Activated CD4-positive, alpha-beta T cell treated with anti-CD3 and anti-CD28 coated beads, Interleukin-2, amount 50 U/mL, for 48 hours (primary cell): ENCODE results near the gene USP6NL.

Source experiments
- DNase-seq, 2 experiments: peaks; one replicate each; pipeline ENCODE4 v3.0.0-alpha.2; 2020

USP6NL gene

DNA sequence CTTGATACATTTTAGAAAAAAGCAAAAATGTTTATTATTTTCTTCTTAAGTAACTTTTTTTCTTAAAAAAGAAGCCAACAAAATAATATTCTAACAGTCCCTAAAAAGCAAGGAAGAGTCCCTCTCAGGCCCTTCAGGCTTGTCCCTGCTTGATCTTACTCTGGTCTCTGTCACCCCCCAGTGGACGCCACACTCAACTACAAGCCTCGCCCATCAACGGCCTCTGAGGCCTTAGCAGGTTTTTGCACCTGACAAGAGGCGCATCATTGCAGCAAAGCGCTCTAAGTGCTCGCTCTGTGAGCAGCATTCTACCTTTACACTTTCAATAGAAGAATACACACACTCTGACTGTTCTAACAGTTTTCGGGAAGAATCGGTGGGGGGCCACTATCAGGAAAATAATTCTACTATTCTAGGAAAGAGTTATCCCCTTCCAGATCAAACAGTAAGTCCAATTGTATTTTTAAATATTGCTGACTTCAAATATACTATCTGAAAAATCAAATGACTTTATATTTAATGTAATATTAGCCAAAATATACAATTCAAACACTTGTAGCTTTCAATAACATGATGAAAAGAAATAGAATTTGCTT, 139.2 kb downstream of the USP6NL start:
- peak; percentile 77 to 80 for DNase-seq

DNA sequence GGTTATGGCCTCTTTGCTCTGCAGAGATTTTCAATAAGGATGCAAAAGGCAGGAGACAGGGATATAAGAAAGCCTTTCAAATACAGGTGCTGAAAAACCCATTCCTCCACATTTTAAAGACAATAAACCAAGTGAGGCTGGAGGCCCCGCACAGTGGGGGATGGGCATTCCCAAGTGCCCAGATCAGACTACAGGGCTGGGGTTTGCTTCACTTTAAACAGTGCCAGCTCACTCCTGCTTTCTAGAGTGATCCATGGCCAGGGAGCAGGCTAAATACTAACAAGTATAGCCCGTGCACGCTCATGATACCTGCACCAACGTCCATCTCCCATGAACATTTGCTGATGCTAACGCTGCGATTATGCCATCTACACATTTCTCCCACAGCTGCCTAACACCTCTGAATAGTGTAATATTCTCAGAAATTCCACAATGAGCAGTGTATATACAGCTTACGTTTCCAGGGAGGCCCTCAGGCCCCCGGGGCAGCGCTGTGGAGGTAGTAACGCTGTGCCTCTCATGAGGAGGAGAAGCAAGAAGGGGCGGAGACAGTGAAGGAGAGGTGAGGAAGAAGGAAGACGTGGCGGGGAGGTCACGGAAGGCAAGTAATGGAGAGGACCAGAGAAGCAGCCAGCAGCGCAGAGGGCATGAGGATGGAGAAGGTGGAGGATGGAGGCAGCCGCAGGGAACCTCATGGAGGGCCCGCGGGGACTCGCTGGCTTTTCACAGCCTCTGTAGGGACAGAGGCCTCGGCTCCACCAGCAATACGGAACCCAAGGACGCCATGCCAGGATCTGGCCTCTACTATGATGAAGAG, 141.7 kb downstream of the USP6NL start:
- no peak for DNase-seq

DNA sequence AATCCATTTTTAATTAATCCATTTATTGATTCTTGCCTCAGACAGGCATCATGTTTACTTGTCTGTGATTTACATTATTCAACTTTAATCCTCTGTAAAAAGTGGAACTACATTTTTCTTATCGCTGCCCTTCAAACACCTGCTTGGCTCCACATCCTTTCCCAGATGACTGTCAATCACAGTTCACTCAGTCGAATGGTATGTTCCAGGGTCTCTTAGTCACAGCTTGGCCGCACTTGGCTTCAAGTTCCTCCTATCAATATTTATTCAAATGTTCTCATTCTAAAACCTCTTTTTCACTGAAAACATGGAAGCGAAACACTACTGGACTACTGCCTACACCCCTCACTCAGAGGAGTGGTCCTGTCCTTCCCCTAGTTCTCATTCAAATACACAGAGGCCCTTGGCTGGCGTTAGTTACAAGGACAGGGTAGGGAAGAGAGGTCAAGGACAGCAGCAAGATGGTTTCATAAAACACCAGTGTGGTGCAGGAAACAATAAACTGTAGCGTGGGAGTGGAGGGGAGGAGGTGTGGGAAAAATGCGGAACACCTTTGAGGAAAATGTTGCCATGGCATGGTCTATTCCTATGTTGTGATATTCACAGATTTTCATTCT, 143.2 kb downstream of the USP6NL start:
- DNase-seq = no peak

DNA sequence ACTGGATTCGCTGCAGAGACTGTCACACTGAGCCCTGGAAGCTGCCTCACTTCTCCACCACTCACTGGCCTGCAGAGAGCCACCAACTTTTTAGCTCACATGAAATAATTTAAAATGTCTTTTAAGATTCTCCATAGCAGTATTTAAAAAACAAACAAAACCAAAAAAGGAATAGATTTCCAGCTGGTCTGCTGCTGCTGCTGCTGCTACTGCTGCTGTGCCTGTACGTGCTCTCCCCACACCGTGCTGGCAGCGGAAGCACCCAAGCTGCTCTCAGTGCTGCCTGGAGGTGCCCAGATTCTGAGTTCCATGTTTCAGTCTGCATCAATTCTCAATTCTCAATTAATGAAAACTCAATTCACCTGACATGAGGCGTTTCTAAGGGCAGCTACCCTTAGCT, 146.0 kb downstream of the USP6NL start:
- DNase-seq = no peak

DNA sequence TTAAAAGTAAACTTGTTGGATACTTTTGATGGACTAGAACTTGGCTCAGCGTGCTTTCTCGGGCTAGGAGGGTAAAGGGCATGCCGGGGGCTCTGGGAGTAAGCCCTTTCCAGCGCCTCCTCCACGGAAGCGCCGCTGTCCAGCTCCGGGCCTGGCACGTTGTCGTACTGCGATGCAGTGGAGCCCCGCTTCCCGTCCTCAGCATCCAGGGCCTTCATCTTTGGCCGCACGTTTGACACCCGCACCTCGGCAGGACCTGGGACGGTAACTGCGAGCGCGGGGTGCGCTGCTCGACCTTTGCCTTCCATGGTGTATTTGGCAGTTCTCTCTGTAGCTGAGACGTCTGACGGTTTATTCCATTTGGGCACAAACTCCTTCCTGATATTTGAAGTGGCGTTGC, 148.3 kb downstream of the USP6NL start:
- no peak for DNase-seq

DNA sequence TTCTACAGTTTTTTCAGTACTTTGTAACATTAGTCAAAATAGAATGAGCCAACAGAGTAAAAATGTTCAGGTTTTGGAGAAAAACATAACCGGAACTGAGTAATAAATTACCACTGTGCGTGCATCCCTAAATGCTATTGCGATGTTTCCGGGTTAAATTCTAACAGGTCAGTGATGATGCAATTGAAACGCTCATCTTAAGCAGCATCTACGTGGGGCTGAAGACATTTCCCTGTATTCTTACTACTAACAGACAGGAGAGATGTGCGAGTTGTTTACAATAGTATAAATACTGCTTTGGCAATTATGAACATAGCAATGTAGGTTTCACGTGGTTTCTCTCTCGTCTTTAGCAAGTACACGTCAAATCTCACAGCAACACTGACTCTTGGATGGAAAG, 149.4 kb downstream of the USP6NL start:
- no peak for DNase-seq

DNA sequence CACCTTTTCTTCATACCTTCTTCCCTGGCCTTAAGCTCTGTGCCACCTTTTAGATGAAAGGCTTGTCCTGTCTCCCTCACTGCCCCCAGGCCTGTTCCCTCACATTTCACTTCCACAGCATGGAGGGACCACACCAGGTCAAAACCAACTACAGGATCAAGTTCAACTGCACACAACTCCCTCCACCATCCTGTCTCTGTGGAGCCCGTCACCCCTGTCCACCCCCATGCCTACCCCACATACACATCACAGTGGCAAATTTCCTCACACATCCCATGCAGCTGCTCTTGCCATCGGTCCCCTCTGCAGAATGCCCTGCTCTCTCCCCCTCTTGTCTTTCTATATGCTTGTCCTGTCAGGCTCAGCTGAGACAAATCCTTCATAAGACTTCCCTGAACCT, 154.1 kb downstream of the USP6NL start:
- no peak for DNase-seq

DNA sequence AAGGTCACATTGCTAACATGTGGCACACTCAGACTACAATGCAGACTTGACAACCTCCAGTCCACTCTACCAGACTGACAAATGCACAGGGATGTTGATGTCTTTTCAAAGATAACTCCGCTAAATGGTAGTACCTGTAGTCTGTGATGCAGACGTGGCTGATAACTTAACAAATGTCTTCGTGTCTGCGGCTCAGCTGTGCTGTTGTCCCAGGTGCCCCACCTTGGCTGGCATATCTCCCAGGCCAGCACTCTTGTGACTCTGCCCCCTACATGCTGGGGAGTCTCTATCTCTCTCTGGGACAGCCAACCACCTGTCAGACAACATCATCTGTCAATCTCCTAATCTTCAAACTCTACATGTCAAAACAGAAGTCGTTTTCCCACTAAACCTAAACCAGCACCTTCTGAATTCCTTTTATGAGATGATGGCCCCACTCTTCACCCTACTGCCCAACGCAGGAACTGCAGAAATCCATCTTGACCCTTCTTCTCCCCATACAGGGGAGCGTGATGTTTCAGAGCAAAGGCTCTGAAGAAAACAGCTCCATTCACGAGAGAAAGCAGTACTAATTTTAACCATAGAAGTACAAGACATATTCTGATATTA, 156.4 kb downstream of the USP6NL start:
- no peak for DNase-seq

DNA sequence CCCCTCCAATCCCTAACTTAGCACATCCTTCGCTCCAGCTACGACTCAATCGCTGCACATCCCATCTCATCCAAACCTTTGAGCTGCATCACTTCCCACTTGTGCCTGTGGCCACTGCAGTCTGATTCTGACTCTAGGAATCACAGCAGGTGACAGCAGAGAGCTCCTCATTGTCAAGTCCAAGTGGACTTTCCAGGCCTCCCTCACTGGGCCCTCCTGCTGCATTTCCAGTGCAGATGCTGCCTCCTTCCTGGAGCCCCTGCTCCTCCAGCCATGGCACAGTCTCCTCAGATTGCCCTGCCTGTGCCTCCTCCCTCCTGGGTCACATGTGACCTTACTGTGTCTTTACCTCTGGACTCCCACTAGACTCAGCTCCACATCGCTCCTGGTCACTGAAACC, 157.3 kb downstream of the USP6NL start:
- no peak for DNase-seq

DNA sequence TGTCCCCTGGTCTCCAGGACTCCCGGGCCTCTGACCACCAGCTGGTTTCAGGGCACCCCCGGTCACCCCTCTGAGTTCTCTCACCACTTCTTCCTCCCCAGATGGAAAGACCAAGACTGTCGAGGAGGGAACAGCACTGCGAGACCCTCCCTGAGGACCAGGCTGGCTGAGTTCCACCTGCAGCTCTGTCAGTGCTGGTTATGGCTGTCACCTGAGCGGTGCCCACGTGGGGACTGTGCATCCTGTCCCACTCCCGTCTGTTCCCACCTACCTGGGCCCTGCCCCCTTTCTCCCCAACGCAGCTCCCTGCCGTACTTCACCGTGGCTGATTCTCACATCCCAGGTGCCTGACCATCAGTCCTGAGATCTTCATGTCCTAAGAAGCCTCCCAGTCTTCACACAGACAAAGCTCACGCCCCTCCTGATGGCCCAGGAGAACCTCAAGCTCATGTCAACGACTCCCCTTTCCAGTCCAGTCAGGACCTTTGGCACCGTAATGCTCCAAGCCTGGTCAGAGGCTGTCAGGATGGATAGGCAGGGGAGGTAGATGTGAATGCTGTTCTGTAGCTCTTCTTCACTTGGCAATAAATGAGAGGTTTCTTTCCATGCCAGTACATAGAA, 159.7 kb downstream of the USP6NL start:
- DNase-seq = no peak

DNA sequence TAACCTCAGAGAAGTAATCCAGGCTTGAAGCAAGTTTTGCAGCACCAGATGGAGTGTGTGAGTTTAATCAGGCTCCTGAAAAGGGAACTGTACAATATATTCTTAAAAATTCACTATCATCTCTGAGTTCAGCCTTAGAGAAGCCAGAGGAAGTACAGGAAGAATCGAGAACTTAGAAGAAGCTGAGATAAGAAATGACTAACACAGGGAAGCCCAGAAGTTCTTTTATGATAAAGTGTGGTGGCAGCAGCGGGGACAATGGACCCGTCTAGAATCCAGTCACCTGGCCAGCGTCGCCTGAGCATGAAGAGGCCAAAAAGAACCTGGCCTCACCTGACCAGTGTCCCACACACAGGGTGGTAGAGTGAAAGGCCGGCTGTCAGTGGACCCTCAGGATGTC, 161.0 kb downstream of the USP6NL start:
- DNase-seq = no peak

DNA sequence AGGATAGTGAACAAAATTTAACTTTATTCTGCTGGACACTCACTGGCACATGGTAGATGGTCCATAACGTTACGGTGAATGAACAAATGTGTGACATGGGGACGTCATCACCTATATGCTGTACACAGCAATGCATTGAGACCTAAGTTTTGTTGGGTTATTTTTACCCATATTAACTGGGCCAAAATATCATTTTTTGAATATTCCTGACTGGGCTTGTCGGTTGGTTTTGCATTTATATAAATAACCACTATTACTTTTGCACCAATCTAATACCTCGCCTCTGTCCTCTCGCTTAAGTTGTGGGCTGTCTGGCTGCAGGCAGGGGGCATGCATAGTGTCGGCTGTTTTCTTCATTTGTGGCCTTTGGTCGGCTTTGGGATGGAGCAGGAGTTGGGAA, 161.7 kb downstream of the USP6NL start:
- DNase-seq = no peak

DNA sequence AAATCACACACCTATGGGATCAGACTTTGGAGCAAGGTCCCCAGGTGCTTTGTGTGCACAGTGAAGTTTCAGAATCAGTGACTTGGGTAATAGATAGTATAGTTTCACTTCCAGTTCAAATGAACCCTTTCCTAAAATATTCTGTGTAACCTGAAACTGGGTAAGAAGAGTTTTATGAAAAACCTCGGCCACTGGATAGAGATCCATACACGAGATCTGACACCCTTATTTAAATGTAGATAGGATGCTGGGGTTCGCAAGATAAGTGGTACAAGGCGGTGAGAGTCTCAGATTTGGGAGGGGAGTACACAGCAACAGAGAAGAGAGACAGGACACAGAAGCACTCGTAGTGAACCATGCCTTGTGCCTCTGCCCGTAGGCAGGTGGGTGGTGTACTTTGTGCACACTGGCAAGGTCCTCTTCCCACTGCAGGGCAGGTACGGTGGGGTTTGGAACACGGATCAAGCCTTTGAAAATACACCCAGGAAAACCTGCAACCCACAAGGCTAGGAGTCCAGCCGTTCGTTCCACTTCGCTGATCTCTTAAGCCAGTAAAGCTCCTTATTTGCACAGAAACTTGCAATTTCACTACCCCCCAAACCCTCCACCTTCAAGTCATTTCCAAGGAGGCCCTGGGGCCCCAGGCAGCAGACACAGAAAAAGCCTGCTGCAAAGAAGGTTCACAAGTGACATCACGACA, 162.8 kb downstream of the USP6NL start:
- no peak for DNase-seq

DNA sequence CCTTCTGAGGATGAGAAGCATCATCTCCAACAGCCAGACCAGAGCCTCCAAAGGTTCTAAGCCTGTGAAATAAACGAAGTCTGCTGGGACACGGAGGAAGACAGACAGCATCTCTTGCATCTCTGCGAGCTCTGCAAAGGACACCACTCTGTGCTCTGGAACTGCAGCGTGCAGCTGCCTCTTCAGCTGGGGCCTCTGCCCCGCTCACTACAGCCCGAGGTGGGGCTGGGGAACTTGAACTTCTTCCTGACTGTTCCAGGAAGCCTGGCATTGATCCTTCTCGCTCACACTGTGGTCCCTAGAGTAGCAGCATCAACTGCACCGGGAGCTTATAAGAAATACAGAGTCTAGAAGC, 163.3 kb downstream of the USP6NL start:
- no peak for DNase-seq

DNA sequence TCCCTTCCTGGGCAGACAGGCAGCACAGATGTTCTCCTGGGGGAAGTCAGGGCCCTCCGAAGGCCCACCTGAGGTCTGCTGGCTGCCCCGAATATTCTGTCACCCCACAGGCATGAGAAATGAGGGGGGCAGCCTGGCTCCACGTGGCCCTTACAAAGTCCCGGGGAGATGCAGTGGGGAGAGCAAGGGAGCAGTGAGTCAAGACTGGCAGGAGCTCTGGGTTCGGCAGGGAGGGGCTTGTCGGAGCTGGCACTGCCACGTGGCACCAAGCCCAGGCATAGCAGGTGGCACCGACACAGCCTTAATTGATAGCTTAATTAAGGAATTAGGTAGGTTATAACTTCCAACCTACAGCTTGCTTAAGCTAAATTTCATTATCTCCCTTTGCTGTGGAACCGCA, 163.9 kb downstream of the USP6NL start:
- DNase-seq = no peak

DNA sequence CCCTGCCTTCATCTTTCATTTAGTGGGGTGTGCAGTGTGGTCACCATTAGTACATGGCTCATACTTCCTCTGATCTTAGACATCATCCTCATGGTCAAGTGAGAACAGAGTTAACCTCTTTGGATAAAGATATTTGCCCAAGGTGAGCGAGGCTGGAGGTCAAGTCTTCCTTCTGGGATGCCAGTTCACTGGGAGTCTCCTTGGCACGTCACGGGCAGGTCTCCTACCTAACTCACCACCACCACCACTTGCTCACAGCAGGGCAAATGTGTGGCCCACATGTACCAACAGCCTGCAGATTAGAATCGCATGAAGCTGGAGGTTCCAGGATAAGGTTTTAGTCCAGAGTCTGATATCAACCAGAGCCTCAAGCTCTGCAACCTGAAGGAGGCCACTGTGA, 164.6 kb downstream of the USP6NL start:
- no peak for DNase-seq

DNA sequence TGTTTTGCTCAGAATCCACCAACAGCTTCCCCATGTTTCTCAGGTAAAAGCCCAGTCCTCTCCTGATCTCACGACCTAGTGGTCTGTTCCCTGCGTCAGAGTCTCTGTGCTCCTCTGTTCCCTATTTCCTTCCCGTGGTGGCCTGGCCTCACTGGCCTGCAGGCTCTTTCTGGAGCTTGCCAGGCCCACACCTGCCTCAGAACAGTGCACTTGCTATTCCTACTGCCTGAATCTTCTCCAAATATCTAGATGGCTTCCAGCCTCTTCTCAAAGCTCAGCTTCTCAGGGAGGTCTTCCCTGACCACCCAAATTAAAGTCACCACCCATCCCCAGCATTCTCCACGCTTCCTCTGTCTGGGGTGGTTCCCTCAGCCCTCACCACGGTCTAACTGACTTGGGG, 165.3 kb downstream of the USP6NL start:
- DNase-seq = no peak

DNA sequence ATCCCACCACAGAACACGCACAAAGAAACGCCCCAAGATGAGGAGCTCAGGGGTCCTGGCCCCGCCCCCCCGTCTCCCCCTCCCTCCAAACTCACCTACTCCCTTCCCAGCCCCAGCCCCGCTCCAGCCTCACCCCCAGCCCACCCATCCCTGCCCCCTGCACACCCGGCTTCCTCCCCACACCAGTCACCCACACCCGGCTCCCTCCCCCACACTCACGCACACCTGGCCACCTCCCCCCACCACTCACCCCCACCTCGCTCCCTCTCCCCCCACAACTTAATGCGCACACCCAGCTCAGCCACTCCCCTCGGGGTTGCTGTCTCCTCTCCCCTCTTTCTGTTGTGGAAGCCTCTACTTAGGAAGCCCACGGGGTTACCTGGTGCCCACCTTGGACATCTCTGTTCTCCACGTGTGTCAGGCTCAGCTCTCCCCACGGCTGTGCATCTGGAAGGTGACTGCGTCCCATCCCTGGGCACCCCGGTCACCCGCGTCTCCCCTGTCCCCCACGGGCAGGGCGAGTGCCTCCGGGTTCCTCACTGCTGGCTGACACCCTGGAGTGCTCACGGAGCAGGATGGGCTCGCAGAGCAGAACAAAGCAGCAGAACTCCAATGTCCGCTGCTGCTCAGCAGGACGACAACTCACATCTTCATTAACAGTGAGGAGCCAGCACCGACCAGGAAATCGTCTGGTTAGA, 166.8 kb downstream of the USP6NL start:
- no peak for DNase-seq

DNA sequence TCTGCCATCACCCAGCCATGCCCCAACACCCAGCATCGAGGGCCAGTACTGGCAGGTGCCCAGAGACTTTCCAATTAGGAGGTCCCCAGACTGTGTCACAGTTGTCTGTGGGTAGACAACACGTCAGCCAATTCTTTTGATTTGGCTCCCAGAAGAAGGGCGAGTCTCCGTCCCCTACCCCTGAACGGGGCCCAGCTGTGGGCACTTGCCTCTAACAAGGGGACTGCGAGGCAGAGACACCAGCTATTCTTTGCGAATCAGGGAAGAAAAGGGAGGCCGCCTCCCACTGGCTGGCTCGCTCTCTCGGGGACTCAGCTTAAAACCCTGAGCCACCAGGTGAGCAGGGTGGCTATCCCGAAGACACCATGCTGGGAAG, 167.3 kb downstream of the USP6NL start:
- no peak for DNase-seq

DNA sequence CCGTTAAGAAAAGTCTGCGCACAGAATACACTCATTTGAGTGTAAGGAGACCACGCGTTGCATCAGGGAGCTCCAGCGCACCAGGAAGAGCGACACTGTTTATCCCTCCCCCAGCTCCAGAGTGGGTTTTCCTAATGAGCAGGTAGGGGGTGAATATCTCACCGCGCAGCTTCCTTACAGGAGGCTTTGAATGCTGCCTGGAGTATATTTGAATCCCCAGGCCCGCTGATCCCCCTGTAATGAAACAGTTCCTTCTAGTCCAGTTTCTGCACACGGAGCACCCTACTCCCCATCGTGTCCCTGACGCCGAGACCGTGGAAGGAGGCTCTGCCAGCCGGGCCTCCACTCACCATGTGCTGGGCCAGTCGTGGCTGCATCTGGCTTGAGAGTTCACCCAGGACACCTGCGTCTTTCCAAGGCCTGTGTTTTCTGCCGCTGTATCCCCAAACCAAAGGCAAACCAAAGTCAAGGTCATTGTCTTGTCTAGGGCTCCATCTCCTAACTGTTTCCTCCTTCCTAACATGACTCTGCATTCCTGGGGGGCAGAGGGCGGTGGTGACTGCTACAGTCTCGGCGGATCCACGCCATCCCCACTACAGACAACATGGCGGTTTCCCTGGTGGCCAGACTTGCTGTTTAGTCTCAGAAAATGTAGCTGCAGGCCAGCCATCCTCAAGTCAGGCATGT, 167.8 kb downstream of the USP6NL start:
- no peak for DNase-seq

DNA sequence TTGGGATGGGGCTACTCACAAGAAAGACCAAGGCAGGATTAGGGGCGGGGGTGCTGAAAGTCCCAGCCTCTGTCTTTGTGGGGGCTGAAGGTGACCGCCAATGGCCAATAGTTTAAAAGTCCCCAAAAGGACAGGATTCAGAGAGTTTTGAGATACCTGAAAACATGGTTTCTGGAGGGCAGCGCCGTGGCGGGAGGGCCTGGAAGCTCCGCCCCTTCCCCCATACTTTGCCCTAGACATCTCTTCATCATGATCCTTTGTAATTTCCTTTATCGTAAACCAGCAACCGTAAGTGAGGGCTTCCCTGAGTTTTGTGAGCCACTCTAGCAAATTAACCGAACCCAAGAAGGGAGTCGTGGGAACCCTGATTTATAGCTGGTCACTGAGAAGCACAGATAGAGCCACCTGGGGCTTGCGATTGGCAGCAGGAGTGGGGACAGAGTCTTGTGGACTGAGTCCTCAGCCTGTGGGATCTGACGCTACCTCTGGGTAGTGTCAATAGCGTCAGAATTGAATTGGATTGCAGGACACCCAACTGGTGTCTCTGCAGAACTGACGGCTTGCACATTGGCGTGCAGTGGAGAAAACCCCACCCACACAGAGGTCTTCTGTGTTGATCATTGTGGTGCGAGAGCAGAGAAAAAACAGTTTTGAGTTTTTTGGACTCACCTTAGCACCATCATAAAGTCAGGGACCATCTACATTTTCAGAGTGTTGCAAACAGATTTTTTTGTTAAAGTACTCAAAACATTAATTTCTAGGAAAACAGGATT, 169.3 kb downstream of the USP6NL start:
- no peak for DNase-seq
